Trophoblast cell (in vitro differentiated cells and primary cell): Measurements from ENCODE around the gene ACKR3.

Experiments used
- DNase-seq, 2 donors: peaks; one replicate each; pipeline ENCODE4 v3.0.0-alpha.2; 2016
- H2AFZ ChIP-seq: 2 replicates; pipeline ENCODE4 v1.6.1; 2013; ENCODE audit warnings: low read length, moderate library complexity, mild to moderate bottlenecking; ENCODE audit not compliant: insufficient read depth, poor library complexity
- H2AK5ac ChIP-seq: 2 replicates; pipeline ENCODE4 v1.6.1; 2013; ENCODE audit warnings: mild to moderate bottlenecking, low read length
- H2BK120ac ChIP-seq: 2 replicates; pipeline ENCODE4 v1.6.1; 2013; ENCODE audit warnings: low read length, mild to moderate bottlenecking, moderate library complexity; ENCODE audit not compliant: insufficient read depth, poor library complexity
- H2BK12ac ChIP-seq: 2 replicates; pipeline ENCODE4 v1.6.1; 2013; ENCODE audit warnings: mild to moderate bottlenecking, low read length, moderate library complexity
- H2BK5ac ChIP-seq: 2 replicates; pipeline ENCODE4 v1.6.1; 2013; ENCODE audit warnings: low read length, low read depth, moderate library complexity, mild to moderate bottlenecking; ENCODE audit not compliant: poor library complexity
- H3K14ac ChIP-seq: 2 replicates; pipeline ENCODE4 v1.6.1; 2013; ENCODE audit warnings: mild to moderate bottlenecking, low read length
- H3K18ac ChIP-seq: 2 replicates; pipeline ENCODE4 v1.6.1; 2013; ENCODE audit warnings: mild to moderate bottlenecking, low read length
- H3K23ac ChIP-seq: 2 replicates; pipeline ENCODE4 v1.6.1; 2013; ENCODE audit warnings: low read length
- H3K27ac ChIP-seq: 2 replicates; pipeline ENCODE4 v1.5.1; 2013; ENCODE audit warnings: low read depth, mild to moderate bottlenecking, inconsistent platforms, low read length, moderate library complexity
- H3K27me3 ChIP-seq: 2 replicates; pipeline ENCODE4 v1.6.1; 2013; ENCODE audit warnings: inconsistent platforms, mild to moderate bottlenecking, low read length, moderate library complexity; ENCODE audit not compliant: insufficient read depth
- H3K36me3 ChIP-seq, 2 experiments: 1 replicate in 1 of 2; 2 replicates in 1 of 2; pipeline ENCODE4 v1.6.1; 2013; ENCODE audit warnings: low read length in 2 of 2, mild to moderate bottlenecking in 2 of 2, moderate library complexity in 1 of 2; ENCODE audit not compliant: insufficient read depth in 2 of 2, control insufficient read depth in 1 of 2
- H3K4ac ChIP-seq: 2 replicates; pipeline ENCODE4 v1.6.1; 2013; ENCODE audit warnings: low read depth, mild to moderate bottlenecking, low read length, moderate library complexity
- H3K4me1 ChIP-seq, 2 experiments: 1 replicate in 1 of 2; 2 replicates in 1 of 2; pipeline ENCODE4 v1.6.1; 2013; ENCODE audit warnings: low read length in 2 of 2, mild to moderate bottlenecking in 2 of 2, moderate library complexity in 1 of 2; ENCODE audit not compliant: insufficient read depth in 2 of 2, control insufficient read depth in 1 of 2
- H3K4me2 ChIP-seq: 2 replicates; pipeline ENCODE4 v1.6.1; 2013; ENCODE audit warnings: inconsistent platforms, mild to moderate bottlenecking, low read length, moderate library complexity
- H3K4me3 ChIP-seq: 2 replicates; pipeline ENCODE4 v1.5.1; 2013; ENCODE audit warnings: mild to moderate bottlenecking, low read depth, low read length, inconsistent platforms
- H3K79me1 ChIP-seq: one replicate; pipeline ENCODE4 v1.6.1; 2013; ENCODE audit warnings: low read length
- H3K79me2 ChIP-seq: 2 replicates; pipeline ENCODE4 v1.6.1; 2013; ENCODE audit warnings: low read length, mild to moderate bottlenecking; ENCODE audit not compliant: control insufficient read depth, insufficient read depth, poor library complexity
- H3K9ac ChIP-seq: 2 replicates; pipeline ENCODE4 v1.6.1; 2013; ENCODE audit warnings: mild to moderate bottlenecking, low read length
- H3K9me3 ChIP-seq: 2 replicates; pipeline ENCODE4 v1.6.1; 2013; ENCODE audit warnings: low read depth, mild to moderate bottlenecking, control low read depth, inconsistent platforms, low read length; ENCODE audit not compliant: insufficient read depth
- H4K12ac ChIP-seq: 2 replicates; pipeline ENCODE4 v1.6.1; 2013; ENCODE audit warnings: low read depth, mild to moderate bottlenecking, low read length, moderate library complexity
- H4K8ac ChIP-seq: 2 replicates; pipeline ENCODE4 v1.6.1; 2013; ENCODE audit warnings: low read depth, mild to moderate bottlenecking, low read length, moderate library complexity
- H4K91ac ChIP-seq: one replicate; pipeline ENCODE4 v1.6.1; 2013; ENCODE audit warnings: low read depth, mild to moderate bottlenecking, low read length, moderate library complexity
- whole genome bisulfite sequencing: extraction: QIAGEN DNeasy Blood & Tissue Kit; methylation state at CpG from one replicate; pipeline ENCODE4 v1.1.7; 2013; ENCODE audit warnings: missing lambda C conversion rate; ENCODE audit not compliant: insufficient read length, insufficient coverage; ENCODE audit errors: extremely low coverage; 5-methylcytosine and 5-hydroxymethylcytosine counted together

The ACKR3 gene

DNA sequence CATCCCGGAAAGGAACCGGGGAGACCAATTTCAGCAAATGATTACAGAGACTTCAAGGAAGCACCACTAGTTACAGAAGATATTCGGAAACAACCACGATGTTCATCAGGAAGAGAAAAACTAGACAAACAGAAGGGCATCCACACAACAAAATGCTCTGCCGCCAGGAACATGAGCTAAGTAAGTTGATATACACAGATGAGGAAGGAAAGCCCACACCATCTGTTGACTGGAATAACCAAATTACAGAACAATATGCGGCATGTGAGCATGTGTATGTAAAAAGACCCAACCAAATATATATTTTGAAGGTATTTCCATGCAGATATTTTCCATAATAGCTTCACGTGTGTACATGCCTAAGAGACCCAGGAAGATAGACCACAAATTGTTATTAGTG is 47.0 kb downstream of the ACKR3 start:
- Histone ChIP-seq H3K27ac (no peak overlapping the region), H3K9me3 (peaks cover 2% of the 10 kb centered on the region), H3K4me2 (no peak overlapping the region), H3K14ac (no peak overlapping the region), H3K36me3 (no peaks in the 10 kb centered on the region), H3K79me1 (peaks cover 21% of the 10 kb centered on the region), H2BK12ac (no peak overlapping the region), H3K79me2 (no peaks in the 10 kb centered on the region), H3K23ac (no peak overlapping the region), H2BK120ac (no peak overlapping the region), H2AFZ (no peak overlapping the region), H2BK5ac (no peak overlapping the region), H3K9ac (no peak overlapping the region), H4K8ac (no peak overlapping the region), H3K27me3 (no peaks in the 10 kb centered on the region), H4K91ac (no peak overlapping the region), H3K4ac (no peak overlapping the region), H3K18ac (no peak overlapping the region), H4K12ac (no peak overlapping the region), H3K4me1 (peaks cover 13 to 16% of the 10 kb centered on the region in 2 experiments), H3K4me3 (no peak overlapping the region), H2AK5ac (no peak overlapping the region)
- no peak for DNase-seq
- WGBS, result no CpG with 5 or more reads among the region's 7 CpGs

DNA sequence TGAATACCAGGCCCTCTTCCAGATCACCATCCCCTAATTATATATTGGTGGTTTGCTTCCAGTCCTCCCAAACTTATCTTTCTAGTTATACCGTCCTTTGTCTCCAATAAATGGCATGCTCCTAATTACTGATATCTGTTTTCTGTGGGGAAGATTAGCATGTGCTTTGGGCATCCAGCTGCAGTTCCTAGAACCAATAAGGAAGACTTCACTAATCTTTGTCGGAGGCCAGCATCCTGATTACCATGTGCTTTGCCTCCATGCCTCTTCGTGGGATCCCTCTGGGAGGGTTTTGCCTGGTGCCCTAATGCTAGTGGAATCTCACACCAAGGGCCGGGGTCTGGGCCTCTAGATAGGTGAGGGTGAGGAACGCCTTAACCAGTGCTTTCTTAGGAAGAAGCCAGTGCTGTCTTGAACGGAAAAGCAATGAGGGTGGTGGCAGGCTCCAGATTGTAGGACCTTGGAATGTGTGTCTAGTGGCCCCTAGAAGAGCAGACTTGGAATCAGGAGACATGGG is 47.7 kb downstream of the ACKR3 start:
- H2BK12ac ChIP-seq, result no peak overlapping the region
- no peak overlapping the region for H3K9ac ChIP-seq
- no peak overlapping the region for H4K91ac ChIP-seq
- H2BK120ac ChIP-seq, result no peak overlapping the region
- H3K4me2 ChIP-seq, result no peak overlapping the region
- no peak overlapping the region for H3K27ac ChIP-seq
- no peak overlapping the region for H3K14ac ChIP-seq
- no CpG with 5 or more reads among the region's 6 CpGs for WGBS
- H3K79me1 ChIP-seq, result peaks cover 19% of the 10 kb centered on the region
- peaks cover 3% of the 10 kb centered on the region for H3K9me3 ChIP-seq
- H2AK5ac ChIP-seq, result no peak overlapping the region
- H2AFZ ChIP-seq, result no peak overlapping the region
- no peaks in the 10 kb centered on the region for H3K79me2 ChIP-seq
- no peak overlapping the region for H3K4me3 ChIP-seq
- H4K12ac ChIP-seq, result no peak overlapping the region
- H2BK5ac ChIP-seq, result no peak overlapping the region
- no peak overlapping the region for H3K18ac ChIP-seq
- H3K4ac ChIP-seq, result no peak overlapping the region
- no peaks in the 10 kb centered on the region for H3K36me3 ChIP-seq
- no peak for DNase-seq
- H3K27me3 ChIP-seq, result no peaks in the 10 kb centered on the region
- no peak overlapping the region for H4K8ac ChIP-seq
- peaks cover 14 to 17% of the 10 kb centered on the region in 2 experiments for H3K4me1 ChIP-seq
- H3K23ac ChIP-seq, result no peak overlapping the region

DNA sequence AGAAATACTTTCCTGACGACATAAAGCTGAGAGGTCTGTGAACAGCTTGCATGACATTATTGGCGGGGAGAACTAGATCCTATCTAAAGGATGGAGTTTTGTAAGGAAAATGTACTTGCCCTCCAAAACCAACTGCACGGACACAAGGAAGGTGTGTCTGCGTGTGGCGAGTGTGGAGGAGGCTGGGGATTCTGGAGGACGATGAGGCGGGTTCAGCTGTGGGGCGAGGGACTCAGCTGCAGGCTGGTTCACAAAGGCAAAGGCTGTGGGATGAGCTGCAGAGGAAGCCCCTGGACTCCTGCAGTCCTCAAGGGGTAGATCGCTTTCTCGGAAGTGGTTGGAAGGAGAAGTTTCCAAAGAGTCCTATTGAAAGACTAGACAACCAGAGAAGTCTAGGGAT is 48.2 kb downstream of the ACKR3 start:
- H2BK120ac ChIP-seq, result no peak overlapping the region
- WGBS, result no CpG with 5 or more reads among the region's 10 CpGs
- no peak overlapping the region for H3K23ac ChIP-seq
- no peak overlapping the region for H3K4ac ChIP-seq
- peak overlapping the region; percentile 37 for H4K91ac ChIP-seq
- no peak overlapping the region for H2BK5ac ChIP-seq
- no peaks in the 10 kb centered on the region for H3K79me2 ChIP-seq
- no peak overlapping the region for H2AFZ ChIP-seq
- no peak overlapping the region for H3K27ac ChIP-seq
- no peaks in the 10 kb centered on the region for H3K27me3 ChIP-seq
- peaks cover 10 to 19% of the 10 kb centered on the region in 2 experiments for H3K4me1 ChIP-seq
- no peak overlapping the region for H3K4me2 ChIP-seq
- no peak overlapping the region for H4K8ac ChIP-seq
- no peak overlapping the region for H3K18ac ChIP-seq
- H3K4me3 ChIP-seq, result no peak overlapping the region
- no peak overlapping the region for H3K14ac ChIP-seq
- H3K79me1 ChIP-seq, result peaks cover 15% of the 10 kb centered on the region
- no peak overlapping the region for H3K9ac ChIP-seq
- H3K9me3 ChIP-seq, result peaks cover 3% of the 10 kb centered on the region
- H3K36me3 ChIP-seq, result no peaks in the 10 kb centered on the region
- H2BK12ac ChIP-seq, result no peak overlapping the region
- DNase-seq, result no peak
- H2AK5ac ChIP-seq, result no peak overlapping the region
- no peak overlapping the region for H4K12ac ChIP-seq

DNA sequence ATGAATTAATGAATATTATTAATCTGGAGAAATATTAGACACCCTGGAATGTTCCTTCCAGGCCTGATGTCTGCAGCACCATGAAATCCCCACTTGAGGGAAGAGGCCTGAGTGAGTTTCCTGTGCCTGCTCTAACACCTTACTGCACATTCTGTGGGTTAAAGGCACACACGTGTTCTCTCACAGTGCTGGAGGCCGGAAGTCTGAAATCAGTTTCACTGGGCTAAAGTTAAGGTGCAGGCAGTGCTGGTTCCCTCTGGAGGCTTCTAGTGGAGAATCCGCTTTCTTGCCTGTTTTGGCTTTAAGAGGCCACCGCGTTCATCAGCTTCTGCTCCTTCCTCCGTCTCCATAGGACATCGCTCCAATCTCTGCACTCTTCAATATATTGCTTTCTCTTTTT is 48.7 kb downstream of the ACKR3 start:
- Histone ChIP-seq H4K12ac (no peak overlapping the region), H3K9me3 (peaks cover 3% of the 10 kb centered on the region), H3K4me3 (no peak overlapping the region), H3K9ac (no peak overlapping the region), H3K4me1 (peaks cover 10 to 18% of the 10 kb centered on the region in 2 experiments), H3K18ac (no peak overlapping the region), H2BK5ac (no peak overlapping the region), H2AK5ac (no peak overlapping the region), H3K79me2 (no peaks in the 10 kb centered on the region), H3K23ac (no peak overlapping the region), H2AFZ (no peak overlapping the region), H4K8ac (no peak overlapping the region), H2BK12ac (no peak overlapping the region), H3K27ac (no peak overlapping the region), H2BK120ac (no peak overlapping the region), H3K4me2 (no peak overlapping the region), H3K79me1 (peaks cover 12% of the 10 kb centered on the region), H3K36me3 (no peaks in the 10 kb centered on the region), H3K14ac (no peak overlapping the region), H3K4ac (no peak overlapping the region), H4K91ac (no peak overlapping the region), H3K27me3 (no peaks in the 10 kb centered on the region)
- peak; percentile 53 to 60 for DNase-seq
- no CpG with 5 or more reads among the region's 7 CpGs for WGBS
